ENCODE data around the gene CHST15.
A peak's percentile ranks its signal among the peaks of the same experiment; 100 is the strongest.

Gene CHST15

GRCh38 chr10:124006526-124006925 is 86.9 kb downstream of the CHST15 start:
- DNase-seq = no peak

- no peak for DNase-seq
Observed at GRCh38 chr10:124005991-124006392, 87.4 kb downstream of the CHST15 start.

- DNase-seq = no peak
Observed at GRCh38 chr10:124005091-124005490, 88.3 kb downstream of the CHST15 start.

GRCh38 chr10:124004663-124005004 is 88.8 kb downstream of the CHST15 start:
- no peak for DNase-seq

- no peak for DNase-seq
Observed at GRCh38 chr10:124003871-124004662, 89.3 kb downstream of the CHST15 start.

- no peak for DNase-seq
Observed at GRCh38 chr10:124003481-124003870, 89.9 kb downstream of the CHST15 start.

- DNase-seq = no peak
Observed at GRCh38 chr10:124003070-124003419, 90.4 kb downstream of the CHST15 start.

- no peak for DNase-seq
Observed at GRCh38 chr10:124002391-124003069, 90.9 kb downstream of the CHST15 start.

GRCh38 chr10:124001391-124002148 is 91.8 kb downstream of the CHST15 start:
- DNase-seq = no peak

- DNase-seq = no peak
Observed at GRCh38 chr10:124000792-124001201, 92.6 kb downstream of the CHST15 start.

- no peak for DNase-seq
Observed at GRCh38 chr10:123999956-124000615, 93.3 kb downstream of the CHST15 start.

- DNase-seq = no peak
Observed at GRCh38 chr10:123999261-123999660, 94.1 kb downstream of the CHST15 start.

- no peak for DNase-seq
Observed at GRCh38 chr10:123998197-123999141, 94.9 kb downstream of the CHST15 start.

- no peak for DNase-seq
Observed at GRCh38 chr10:123997486-123998196, 95.8 kb downstream of the CHST15 start.

- no peak for DNase-seq
Observed at GRCh38 chr10:123997013-123997412, 96.4 kb downstream of the CHST15 start.

GRCh38 chr10:123996302-123996701 is 97.1 kb downstream of the CHST15 start:
- DNase-seq = no peak

GRCh38 chr10:123995461-123996131 is 97.8 kb downstream of the CHST15 start:
- DNase-seq = peak; percentile 23

GRCh38 chr10:123995082-123995460 is 98.3 kb downstream of the CHST15 start:
- DNase-seq = no peak

- DNase-seq = peak; percentile 85
Observed at GRCh38 chr10:123994417-123995081, 98.8 kb downstream of the CHST15 start.
